Activated naive CD4-positive, alpha-beta T cell treated with anti-CD3 and anti-CD28 coated beads for 36 hours (primary cell): Measurements from ENCODE around the gene PHLPP2. TPM values are rescaled to one million over a fixed set of nuclear protein-coding genes. Genes with fewer than 3 reads are reported as not detected.
"Not testable (repeated sequence)": the region's sequence is repeated elsewhere in the genome, so short reads cannot be mapped to it uniquely, and the experiment has no call there.

Experiments
- CTCF ChIA-PET: fragments of 350-600 bp; sonication (Branson Sonifier 250); formaldehyde crosslinking; loops from one replicate; lab custom pipeline; 2021; ENCODE audit warnings: antibody characterized with exemption; lab: Charles Lee
- DNase-seq: peaks from one replicate; pipeline ENCODE4 v3.0.0-alpha.2; 2020
- H3K27ac Mint-ChIP-seq: one replicate; pipeline ENCODE4 v1.8.0; 2021; ENCODE audit warnings: mild to moderate bottlenecking, mixed read lengths
- H3K27me3 Mint-ChIP-seq: one replicate; pipeline ENCODE4 v1.8.0; 2021; ENCODE audit warnings: low read depth, mixed read lengths
- H3K36me3 Mint-ChIP-seq: one replicate; pipeline ENCODE4 v1.8.0; 2021; ENCODE audit warnings: low read depth, mixed read lengths
- H3K4me1 Mint-ChIP-seq: one replicate; pipeline ENCODE4 v1.8.0; 2021; ENCODE audit warnings: low read depth, mixed read lengths
- H3K4me3 Mint-ChIP-seq: one replicate; pipeline ENCODE4 v1.8.0; 2021; ENCODE audit warnings: mild to moderate bottlenecking, moderate library complexity, mixed read lengths
- H3K9me3 Mint-ChIP-seq: one replicate; pipeline ENCODE4 v1.8.0; 2021; ENCODE audit warnings: mixed read lengths
- intact Hi-C: fragments of 100-400 bp; cut with micrococcal nuclease; formaldehyde crosslinking; loops from one replicate; pipeline ENCODE4 v1.15.1; 2023
- total RNA-seq, 2 experiments: library from RNA; stranded (reverse); gene quantifications; one replicate each; pipeline ENCODE4 v1.2.3, GENCODE V29; 2021

The PHLPP2 gene
- total RNA-seq, 2 experiments from 2014 or later = 6.0 to 6.9 TPM

DNA sequence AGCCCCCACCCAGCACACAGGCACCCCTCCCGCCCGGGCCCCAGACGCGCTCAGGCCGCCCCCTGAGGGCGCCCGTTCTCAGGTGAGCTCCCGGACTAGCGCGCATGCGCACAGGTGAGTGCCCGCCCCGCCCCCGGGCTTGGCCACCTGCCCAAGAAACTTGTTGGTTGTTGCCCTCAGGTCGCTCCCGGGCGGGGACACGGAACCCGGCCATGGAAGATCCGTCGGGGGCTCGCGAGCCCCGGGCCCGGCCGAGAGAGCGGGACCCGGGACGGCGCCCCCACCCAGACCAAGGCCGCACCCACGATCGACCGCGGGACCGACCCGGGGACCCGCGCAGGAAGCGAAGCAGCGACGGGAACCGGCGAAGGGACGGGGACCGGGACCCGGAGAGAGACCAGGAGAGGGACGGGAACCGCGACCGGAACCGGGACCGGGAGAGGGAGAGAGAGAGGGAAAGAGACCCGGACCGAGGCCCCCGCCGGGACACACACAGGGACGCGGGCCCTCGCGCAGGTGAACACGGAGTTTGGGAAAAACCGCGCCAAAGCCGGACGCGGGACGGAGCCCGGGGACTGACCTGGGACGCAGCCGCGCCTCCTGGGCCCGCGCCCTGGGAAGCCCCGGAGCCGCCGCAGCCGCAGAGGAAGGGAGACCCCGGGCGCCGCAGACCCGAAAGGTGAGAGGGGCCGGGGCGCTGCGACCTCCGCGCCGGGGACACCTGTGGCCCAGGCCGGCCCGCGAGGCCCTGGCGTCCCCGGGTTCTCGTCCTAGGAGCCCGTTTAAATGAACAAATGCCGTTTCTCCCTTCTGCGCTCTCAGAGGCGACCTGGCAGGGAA is 98.3 kb downstream of the PHLPP2 start, which contains the start of gene MARVELD3:
Gene MARVELD3, plus strand, starts transcription at position 167 of the 840 bp plus-strand sequence. Its CDS starts 46 bp downstream, at position 213.
- DNase-seq = peak; percentile 26
- Mint-ChIP-seq H3K36me3 (no peaks in the 10 kb centered on the region), H3K9me3 (no peaks in the 10 kb centered on the region), H3K4me3 (peak within 1 kb of the TSS; percentile 37), H3K4me1 (peaks cover 5% of the 10 kb centered on the region), H3K27ac (no peak within 1 kb of the TSS), H3K27me3 (peaks cover 12% of the 10 kb centered on the region)
- intact Hi-C loops = no loop called here
- CTCF ChIA-PET = no interaction called here

DNA sequence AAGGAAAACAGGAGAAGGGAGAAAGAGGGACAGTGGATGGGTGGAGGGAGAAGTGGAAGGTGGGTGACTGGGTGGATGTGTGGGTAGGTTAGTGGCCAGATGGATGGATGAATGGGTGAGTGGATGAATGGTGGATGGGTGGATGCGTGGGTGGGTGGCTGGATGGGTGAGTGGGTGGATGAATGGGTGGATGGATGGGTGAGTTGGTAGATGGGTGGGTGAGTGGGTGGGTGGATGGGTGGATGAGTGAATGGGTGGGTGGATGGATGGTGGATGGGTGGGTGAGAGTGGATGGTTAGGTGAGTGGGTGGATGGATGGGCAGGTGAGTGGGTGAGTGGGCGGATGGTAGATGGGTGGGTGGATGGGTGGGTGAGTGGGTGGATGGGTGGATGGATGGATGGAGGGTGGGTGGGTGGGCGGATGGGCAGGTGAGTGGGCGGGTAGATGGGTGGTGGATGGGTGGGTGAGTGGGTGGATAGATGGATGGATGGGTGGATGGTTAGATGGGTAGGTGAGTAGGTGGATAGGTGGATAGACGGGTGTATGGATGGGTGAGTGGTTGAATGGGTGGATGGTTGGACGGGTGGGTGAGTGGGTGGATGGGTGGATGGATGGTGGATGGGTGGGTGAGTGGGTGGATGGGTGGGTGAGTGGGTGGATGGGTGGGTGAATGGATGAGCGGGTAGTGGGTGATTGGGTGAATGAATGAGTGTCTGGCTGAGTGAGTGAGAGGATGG is 99.2 kb downstream of the PHLPP2 start:
- H3K27ac Mint-ChIP-seq = no peak overlapping the region
- H3K36me3 Mint-ChIP-seq = no peaks in the 10 kb centered on the region
- CTCF ChIA-PET = no interaction called here
- peaks cover 14% of the 10 kb centered on the region for H3K27me3 Mint-ChIP-seq
- H3K9me3 Mint-ChIP-seq = no peaks in the 10 kb centered on the region
- no peak for DNase-seq
- H3K4me1 Mint-ChIP-seq = peaks cover 5% of the 10 kb centered on the region
- peak overlapping the region; percentile 19 for H3K4me3 Mint-ChIP-seq
- intact Hi-C loops = no loop called here

DNA sequence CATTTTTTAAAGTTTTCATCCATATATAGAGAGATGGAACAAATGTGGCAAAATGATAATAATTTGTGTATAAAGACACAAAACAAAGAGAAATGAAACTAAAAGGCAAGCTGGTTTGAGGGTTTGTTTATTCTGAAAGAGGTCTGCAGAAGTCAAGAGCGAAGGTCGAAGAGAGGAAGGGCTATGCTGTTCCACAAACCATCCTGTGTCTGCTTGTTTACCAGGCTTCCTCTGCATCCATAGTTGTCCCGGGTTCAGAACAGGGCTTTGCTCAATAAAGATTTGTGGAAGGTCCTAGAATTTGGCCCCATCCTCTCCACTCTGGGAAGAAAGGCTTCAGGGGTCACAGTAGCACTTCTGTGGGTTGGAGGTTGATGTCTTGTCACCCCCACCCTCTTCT is 100.9 kb downstream of the PHLPP2 start:
- Mint-ChIP-seq H3K9me3 (no peaks in the 10 kb centered on the region), H3K36me3 (no peaks in the 10 kb centered on the region), H3K4me3 (no peak overlapping the region), H3K27me3 (peaks cover 13% of the 10 kb centered on the region), H3K27ac (no peak overlapping the region), H3K4me1 (peaks cover 5% of the 10 kb centered on the region)
- no peak for DNase-seq
- CTCF ChIA-PET = interaction anchor here (0.6 kb wide), 1 partner anchor 125 kb away, joined by 3 read pairs; no protein-coding TSS in a partner anchor
- intact Hi-C loops = no loop called here

DNA sequence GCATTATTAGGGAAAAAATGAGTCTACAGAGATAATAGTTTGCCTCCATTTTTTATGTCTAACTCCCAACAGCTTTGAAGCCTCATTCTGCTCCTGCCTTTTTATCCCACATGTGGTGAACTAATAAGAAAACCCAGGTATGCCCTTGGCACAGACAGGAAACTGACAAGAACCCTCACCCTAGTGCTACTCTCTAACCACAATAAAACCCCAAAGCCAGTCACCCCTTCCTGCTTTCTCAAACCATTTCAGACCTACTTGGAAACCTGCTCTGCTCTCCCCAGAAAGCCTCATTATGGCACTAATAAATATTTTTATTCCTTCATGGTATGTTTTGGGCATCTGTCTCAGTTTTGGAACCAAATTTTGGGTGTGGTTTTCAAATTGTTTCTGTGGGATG is 102.4 kb downstream of the PHLPP2 start:
- Mint-ChIP-seq H3K9me3 (no peaks in the 10 kb centered on the region), H3K27ac (no peak overlapping the region), H3K27me3 (peaks cover 7% of the 10 kb centered on the region), H3K4me1 (peaks cover 5% of the 10 kb centered on the region), H3K36me3 (no peaks in the 10 kb centered on the region), H3K4me3 (no peak overlapping the region)
- no peak for DNase-seq
- CTCF ChIA-PET = interaction anchor here (1.3 kb wide), 1 partner anchor 12 kb away, joined by 5 read pairs; no protein-coding TSS in a partner anchor
- intact Hi-C loops = no loop called here

DNA sequence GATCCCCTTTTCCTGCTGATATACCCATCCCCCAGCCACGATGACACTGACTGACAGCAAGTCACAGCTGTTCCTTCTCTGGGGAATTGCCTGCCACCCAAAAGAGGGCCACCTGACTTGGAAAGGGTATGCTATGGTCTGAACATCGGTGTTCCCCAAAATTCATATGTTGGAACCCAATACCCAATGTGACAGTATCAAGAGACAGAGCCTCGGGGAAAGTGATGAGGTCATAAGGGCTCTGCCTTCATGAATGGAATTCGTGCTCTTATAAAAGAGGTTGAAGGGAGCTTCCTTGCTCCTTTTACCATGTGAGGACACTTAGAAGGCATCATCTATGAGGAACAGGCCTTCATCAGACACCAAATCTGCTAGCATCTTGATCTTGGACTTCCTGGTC is 106.1 kb downstream of the PHLPP2 start:
- CTCF ChIA-PET = interaction anchor here (0.5 to 1.1 kb wide), 3 partner anchors 7 to 293 kb away, joined by 3 read pairs; no protein-coding TSS in a partner anchor
- no peaks in the 10 kb centered on the region for H3K36me3 Mint-ChIP-seq
- no peak overlapping the region for H3K27ac Mint-ChIP-seq
- intact Hi-C loops = loop anchor here (10.0 kb wide), 1 partner anchor 814 kb away; the partner anchor contains the start of gene VAC14
- H3K9me3 Mint-ChIP-seq = no peaks in the 10 kb centered on the region
- peaks cover 5% of the 10 kb centered on the region for H3K27me3 Mint-ChIP-seq
- DNase-seq = no peak
- H3K4me3 Mint-ChIP-seq = no peak overlapping the region
- peaks cover 5% of the 10 kb centered on the region for H3K4me1 Mint-ChIP-seq

- H3K27ac Mint-ChIP-seq, H3K27me3 Mint-ChIP-seq, DNase-seq, H3K4me1 Mint-ChIP-seq, H3K9me3 Mint-ChIP-seq, H3K36me3 Mint-ChIP-seq, CTCF ChIA-PET, H3K4me3 Mint-ChIP-seq: not testable (repeated sequence)
- intact Hi-C loops = loop anchor here (5.0 to 10.0 kb wide), 2 partner anchors 133 to 810 kb away; partner anchors contain the start of gene VAC14
Observed at GRCh38 chr16:71614956-71615355, 109.5 kb downstream of the PHLPP2 start.

DNA sequence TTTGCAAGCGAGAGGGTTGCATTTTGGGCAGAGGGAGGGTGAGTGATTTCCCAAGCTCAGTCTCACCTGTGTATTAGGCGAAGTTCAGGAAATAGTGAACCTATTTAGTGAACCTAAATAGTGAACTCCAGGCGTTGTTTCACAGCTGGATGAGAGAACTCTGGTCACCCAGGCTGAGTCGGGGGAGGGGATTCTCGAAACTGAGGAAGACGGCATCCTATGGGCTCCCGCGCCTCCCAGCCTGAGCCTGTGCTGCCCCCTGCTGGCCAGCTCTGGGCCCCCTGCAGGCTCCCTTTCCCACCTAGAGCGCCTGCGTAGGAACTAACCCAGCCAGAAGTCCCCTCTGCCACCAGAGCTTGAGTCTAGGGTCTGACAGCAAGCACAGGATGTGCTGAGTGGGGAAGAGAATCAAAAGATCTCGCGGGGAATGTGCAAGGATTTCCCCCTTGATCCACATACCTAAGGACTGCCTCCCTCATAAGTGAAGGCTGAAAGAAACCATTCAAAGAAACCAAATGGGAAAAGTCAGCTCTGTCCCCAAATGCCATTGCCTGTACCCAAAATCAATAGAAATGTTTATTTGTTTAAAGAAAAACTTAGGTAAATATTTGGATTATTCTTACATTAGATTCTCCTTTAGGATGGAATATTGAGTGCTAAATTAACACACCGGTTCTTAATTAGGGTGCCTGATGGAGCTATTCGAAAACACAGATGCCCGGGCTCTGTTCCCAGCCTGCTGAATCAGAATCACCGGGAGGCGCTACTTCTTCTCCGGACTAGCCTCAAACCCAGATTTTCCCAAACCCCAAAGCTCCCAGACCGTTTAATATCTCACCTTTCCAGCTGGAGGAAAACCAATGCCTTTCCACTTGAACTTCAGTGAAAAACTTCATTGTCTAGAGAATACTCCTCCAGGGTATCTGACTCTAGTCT is 113.3 kb downstream of the PHLPP2 start:
- Mint-ChIP-seq H3K27ac (no peak overlapping the region), H3K27me3 (peaks cover 2% of the 10 kb centered on the region), H3K36me3 (no peaks in the 10 kb centered on the region), H3K4me3 (no peak overlapping the region), H3K9me3 (no peaks in the 10 kb centered on the region), H3K4me1 (peaks cover 14% of the 10 kb centered on the region)
- CTCF ChIA-PET = interaction anchor here (0.5 to 3.9 kb wide), 53 partner anchors 8 to 505 kb away, joined by 3 to 75 read pairs (median 5); partner anchors contain the start of genes TAT and ZNF23
- intact Hi-C loops = loop anchor here (1.0 to 10.0 kb wide), 9 partner anchors 46 to 806 kb away; partner anchors contain the start of genes VAC14 and ZNF23
- peak; percentile 87 for DNase-seq

- no peak for DNase-seq
- intact Hi-C loops = loop anchor here (2.0 to 10.0 kb wide), 4 partner anchors 128 to 806 kb away; partner anchors contain the start of gene VAC14
- H3K4me3 Mint-ChIP-seq = no peak overlapping the region
- H3K4me1 Mint-ChIP-seq = peaks cover 14% of the 10 kb centered on the region
- no peaks in the 10 kb centered on the region for H3K9me3 Mint-ChIP-seq
- H3K27ac Mint-ChIP-seq = no peak overlapping the region
- no peaks in the 10 kb centered on the region for H3K36me3 Mint-ChIP-seq
- CTCF ChIA-PET = interaction anchor here (0.6 to 3.9 kb wide), 42 partner anchors 8 to 353 kb away, joined by 3 to 75 read pairs (median 6); partner anchors contain the start of genes TAT and ZNF23
- peaks cover 2% of the 10 kb centered on the region for H3K27me3 Mint-ChIP-seq
Observed at GRCh38 chr16:71610447-71610846, 114.1 kb downstream of the PHLPP2 start.

- Mint-ChIP-seq H3K27ac (peak overlapping the region; percentile 81), H3K4me3 (no peak overlapping the region), H3K9me3 (no peaks in the 10 kb centered on the region), H3K4me1 (peaks cover 14% of the 10 kb centered on the region), H3K36me3 (no peaks in the 10 kb centered on the region), H3K27me3 (peaks cover 2% of the 10 kb centered on the region)
- intact Hi-C loops = no loop called here
- no peak for DNase-seq
- CTCF ChIA-PET = interaction anchor here (0.9 to 3.9 kb wide), 12 partner anchors 13 to 201 kb away, joined by 3 to 75 read pairs (median 4); partner anchors contain the start of gene CHST4
Observed at GRCh38 chr16:71609066-71609465, 115.4 kb downstream of the PHLPP2 start.

- H3K27me3 Mint-ChIP-seq = peaks cover 7% of the 10 kb centered on the region
- no peaks in the 10 kb centered on the region for H3K4me1 Mint-ChIP-seq
- H3K4me3 Mint-ChIP-seq = no peak overlapping the region
- intact Hi-C loops = no loop called here
- H3K27ac Mint-ChIP-seq = no peak overlapping the region
- no peaks in the 10 kb centered on the region for H3K9me3 Mint-ChIP-seq
- no peaks in the 10 kb centered on the region for H3K36me3 Mint-ChIP-seq
- DNase-seq = no peak
- CTCF ChIA-PET = no interaction called here
Observed at GRCh38 chr16:71600822-71601221, 123.7 kb downstream of the PHLPP2 start.

- intact Hi-C loops, H3K4me3 Mint-ChIP-seq, H3K4me1 Mint-ChIP-seq, H3K27ac Mint-ChIP-seq, H3K9me3 Mint-ChIP-seq, H3K36me3 Mint-ChIP-seq, DNase-seq: not testable (repeated sequence)
- peaks cover 13% of the 10 kb centered on the region for H3K27me3 Mint-ChIP-seq
- CTCF ChIA-PET = interaction anchor here (1.1 kb wide), 1 partner anchor 33 kb away, joined by 3 read pairs; no protein-coding TSS in a partner anchor
Observed at GRCh38 chr16:71598426-71598825, 126.1 kb downstream of the PHLPP2 start.
